Left cardiac atrium (tissue), 4 donors: ENCODE measurements around the gene PDE10A. TPM values are rescaled to one million over a fixed set of nuclear protein-coding genes. Genes with fewer than 3 reads are reported as not detected.
"Not testable (repeated sequence)": the region's sequence is repeated elsewhere in the genome, so short reads cannot be mapped to it uniquely, and the experiment has no call there.

Experiments used
- ATAC-seq, 2 donors: fragments of 200-7000 bp; cut with Tn5 transposase; one replicate each; pipeline ENCODE4 v1.9.1; 2020; ENCODE audit warnings: mild to moderate bottlenecking in 2 of 2, moderate library complexity in 2 of 2
- DNase-seq: peaks from one replicate; pipeline ENCODE4 v3.0.0-alpha.2; 2020
- intact Hi-C, 2 donors: fragments of 100-400 bp; cut with DNase I; formaldehyde crosslinking; loops; one replicate each; pipeline versions ENCODE4 v1.14.1 to v1.15.1; 2022 to 2023
- total RNA-seq, 2 donors: library from RNA; stranded (reverse); fragmentation: NEBNext Ultra II Directional; extraction: Animal tissue kit (Norgen Biotek cat#: 25700); gene quantifications; one replicate each; pipeline ENCODE4 v1.2.1, GENCODE V29; 2021
- donor health status: DM: no; HTN: yes; CAD: no.
- donor health status: DM: no; HTN: yes; CAD: no; lungs with severe emphysema.
- donor health status: DM: yes; HTN: yes; CAD: no.
- donor health status: Dilated cardiomyopathy.

PDE10A gene
- total RNA-seq, 2 donors from 2014 or later, result 7.1 to 9.4 TPM

DNA sequence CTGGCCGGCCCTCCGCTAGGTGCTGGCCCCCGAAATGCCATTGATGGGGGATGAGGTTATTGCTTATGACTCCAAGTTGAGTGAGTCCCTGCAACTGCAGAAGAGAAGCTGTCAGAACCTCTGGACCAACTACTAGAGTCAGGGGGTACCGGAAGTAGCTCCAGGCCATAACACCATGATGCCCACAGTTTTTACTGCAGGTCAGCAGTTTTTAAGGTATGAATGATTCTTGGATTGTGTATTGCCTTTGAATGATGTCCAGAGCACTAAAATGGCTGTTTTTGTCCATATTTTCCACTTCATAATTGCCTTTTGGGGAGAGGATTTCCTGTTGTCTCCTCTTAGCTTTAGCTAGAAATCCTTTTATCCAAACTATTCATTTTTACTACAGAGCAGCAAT is 148.4 kb downstream of the PDE10A start:
- DNase-seq (no peak), ATAC-seq (no peak)
- intact Hi-C loops, result no loop called here

DNA sequence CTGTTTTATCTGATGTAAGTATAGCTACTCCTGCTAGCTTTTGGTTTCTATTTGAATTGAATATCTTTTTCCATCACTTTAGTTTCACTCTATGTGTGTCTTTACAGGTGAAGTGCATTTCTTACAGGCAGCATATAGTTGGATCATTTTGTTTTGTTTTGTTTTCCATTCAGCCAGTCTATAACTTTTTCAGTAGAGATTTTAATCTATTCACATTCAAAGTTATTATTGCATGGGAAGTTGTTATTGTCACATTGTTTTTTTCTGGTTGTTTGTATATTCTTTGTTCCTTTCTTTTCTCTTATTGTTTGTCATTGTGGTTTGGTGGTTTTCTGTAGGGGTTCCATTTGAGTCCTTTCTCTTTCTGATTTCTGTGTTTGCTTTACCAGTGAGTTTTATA is 151.2 kb downstream of the PDE10A start:
- DNase-seq (no peak), ATAC-seq (no peak)
- intact Hi-C loops, result no loop called here

DNA sequence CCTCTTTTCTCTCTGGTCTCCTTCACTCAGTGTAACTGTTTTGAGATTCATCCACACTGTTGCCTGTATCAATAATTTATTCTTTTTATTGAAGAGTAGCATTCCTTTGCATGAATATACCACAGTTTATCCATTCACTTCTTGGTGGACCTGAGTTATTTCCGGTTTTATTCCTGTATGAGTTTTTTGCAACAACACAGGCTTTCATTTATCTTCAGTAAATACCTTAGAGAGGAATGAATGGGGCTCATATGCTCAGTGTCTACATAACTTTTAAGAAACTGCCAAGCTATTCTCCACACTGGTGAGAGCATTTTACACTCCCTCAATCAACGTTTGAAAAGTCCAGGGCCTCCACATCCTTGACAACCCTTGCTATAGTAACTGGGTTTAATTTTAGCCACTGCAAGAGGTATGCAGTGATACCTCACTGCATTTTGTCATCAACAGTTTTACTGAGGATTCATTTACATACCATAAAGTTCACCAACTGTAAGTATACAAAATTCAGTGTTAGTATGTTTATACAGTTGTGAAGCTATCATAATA is 154.6 kb downstream of the PDE10A start:
- no peak for ATAC-seq
- intact Hi-C loops, result no loop called here

GRCh38 chr6:165506657-165507056 is 156.4 kb downstream of the PDE10A start:
- intact Hi-C loops, result no loop called here
- ATAC-seq (no peak), DNase-seq (no peak)

More for the DNA sequence above, 154.6 kb downstream of the PDE10A start:
- DNase-seq, result no peak

- ATAC-seq, DNase-seq, intact Hi-C loops: not testable (repeated sequence)
Measured at GRCh38 chr6:165500214-165500907, 162.7 kb downstream of the PDE10A start.

GRCh38 chr6:165497472-165497871 is 165.6 kb downstream of the PDE10A start:
- DNase-seq, result no peak
- ATAC-seq, result no peak
- intact Hi-C loops, result no loop called here

DNA sequence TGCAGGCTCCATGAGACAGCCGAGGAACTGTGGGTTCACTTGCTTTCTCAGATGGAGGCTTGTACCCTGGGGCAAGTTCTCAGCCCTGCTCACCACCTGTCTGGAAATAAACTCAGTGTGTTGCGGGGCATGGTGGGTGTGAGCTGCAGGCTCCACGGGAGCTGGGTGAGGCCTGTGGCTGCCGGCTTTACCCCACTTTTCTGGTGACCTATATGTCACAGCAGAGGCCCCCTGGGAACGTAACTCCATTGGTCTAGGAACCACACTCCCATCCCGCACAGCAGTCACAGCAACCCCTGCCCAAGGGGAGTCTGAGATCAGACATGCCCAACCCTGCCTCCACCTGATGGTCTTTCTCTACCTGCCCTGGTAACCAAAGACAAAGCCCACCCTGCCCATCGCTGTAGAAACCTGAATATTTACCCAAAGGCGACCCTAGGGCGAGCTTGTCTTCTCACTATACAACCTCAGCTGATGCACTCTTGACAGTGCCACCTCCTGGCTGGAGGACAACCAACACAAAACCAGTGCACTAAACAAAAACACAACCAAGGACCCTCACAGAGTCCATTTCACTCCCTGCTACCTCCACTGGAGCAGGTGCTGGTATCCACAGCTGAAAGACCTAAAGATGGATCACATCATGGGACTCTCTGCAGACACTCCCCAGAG is 174.3 kb downstream of the PDE10A start:
- DNase-seq (no peak), ATAC-seq (peak in 1 of 2 donors; percentile 12)
- intact Hi-C loops, result no loop called here

GRCh38 chr6:165487950-165488349 is 175.1 kb downstream of the PDE10A start:
- ATAC-seq, result peak in 1 of 2 donors; percentile 72
- intact Hi-C loops, result no loop called here

GRCh38 chr6:165487347-165487746 is 175.7 kb downstream of the PDE10A start:
- peak in 1 of 2 donors; percentile 84 for ATAC-seq
- no peak for DNase-seq

More at GRCh38 chr6:165487950-165488349, 175.1 kb downstream of the PDE10A start:
- DNase-seq, result no peak

GRCh38 chr6:165486183-165487137 is 176.6 kb downstream of the PDE10A start:
- DNase-seq, result no peak
- intact Hi-C loops, result no loop called here
- peak in 1 of 2 donors; percentile 29 for ATAC-seq

More at GRCh38 chr6:165487347-165487746, 175.7 kb downstream of the PDE10A start:
- intact Hi-C loops, result no loop called here

GRCh38 chr6:165484178-165484889 is 178.7 kb downstream of the PDE10A start:
- no peak for DNase-seq
- ATAC-seq, result no peak
- intact Hi-C loops, result no loop called here

- intact Hi-C loops, result no loop called here
- no peak for DNase-seq
- no peak for ATAC-seq
Measured at GRCh38 chr6:165481921-165482320, 181.1 kb downstream of the PDE10A start.

DNA sequence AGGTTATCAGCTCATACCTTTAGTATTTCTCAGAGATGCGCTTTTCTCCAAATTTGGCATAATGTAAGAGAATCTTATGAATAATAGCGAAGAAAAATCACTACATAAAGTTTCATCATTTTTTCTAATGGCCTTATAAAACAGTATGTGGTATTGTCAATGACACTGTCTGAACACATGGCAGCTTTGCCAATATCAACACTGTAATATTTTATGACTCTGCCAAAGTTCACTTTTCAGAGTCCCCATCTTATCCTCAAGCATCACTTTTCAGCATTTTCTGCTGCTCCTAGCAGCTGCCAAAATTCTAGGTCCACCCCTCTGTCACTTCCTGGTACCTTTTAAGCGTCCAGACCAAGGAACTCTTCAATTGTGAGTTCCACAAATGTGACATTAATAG is 182.1 kb downstream of the PDE10A start:
- ATAC-seq (no peak), DNase-seq (no peak)
- intact Hi-C loops, result no loop called here

- ATAC-seq (no peak), DNase-seq (no peak)
- intact Hi-C loops, result no loop called here
Measured at GRCh38 chr6:165478581-165478980, 184.5 kb downstream of the PDE10A start.

- DNase-seq, result no peak
- ATAC-seq, result no peak
- intact Hi-C loops, result no loop called here
Measured at GRCh38 chr6:165469483-165469882, 193.6 kb downstream of the PDE10A start.

DNA sequence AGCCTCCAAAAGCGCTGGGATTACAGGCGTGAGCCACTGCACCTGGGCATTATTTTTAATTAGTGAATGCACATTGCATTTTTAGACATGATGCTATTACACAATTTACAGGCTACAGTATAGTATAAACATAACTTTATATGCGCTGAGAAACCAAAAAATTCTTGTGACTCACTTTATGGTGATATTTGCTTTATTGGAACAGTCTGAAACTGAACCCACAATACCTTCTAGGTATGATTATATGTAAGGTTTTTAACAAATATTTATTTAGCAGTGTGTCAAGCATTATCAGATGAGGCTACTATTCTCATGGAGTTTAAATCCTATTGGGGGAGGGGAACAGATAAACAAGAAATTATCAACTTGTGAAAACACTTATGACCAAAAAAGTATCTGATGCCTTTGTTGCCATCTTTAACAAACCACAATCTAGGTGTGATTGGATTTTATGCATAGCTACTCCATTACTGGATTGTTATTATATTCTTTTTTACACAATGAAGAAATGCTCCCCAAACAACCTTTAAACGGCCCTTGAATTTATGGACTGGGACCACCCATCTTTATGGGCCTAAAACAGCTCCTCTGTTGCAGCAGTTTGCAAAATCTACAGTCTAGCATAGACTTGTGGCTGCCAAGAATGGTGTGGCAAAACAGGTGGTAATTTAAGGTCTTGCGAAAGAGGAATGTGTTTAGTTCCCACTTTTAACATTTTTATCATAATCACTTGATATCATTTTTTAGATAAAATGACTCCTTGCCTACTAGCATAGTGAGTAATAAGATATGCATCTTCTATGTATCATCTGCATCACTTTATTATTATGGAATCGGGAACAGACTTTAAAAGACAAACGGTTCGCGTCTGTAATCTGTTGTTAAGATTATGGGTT is 194.5 kb downstream of the PDE10A start:
- intact Hi-C loops, result no loop called here
- ATAC-seq (no peak), DNase-seq (no peak)

GRCh38 chr6:165463499-165463898 is 199.5 kb downstream of the PDE10A start:
- DNase-seq, intact Hi-C loops, ATAC-seq: not testable (repeated sequence)
